HepG2 (cell line): ENCODE measurements around the gene SMIM36. TPM values are rescaled to one million over a fixed set of nuclear protein-coding genes. Genes with fewer than 3 reads are reported as not detected.
A peak's percentile ranks its signal among the peaks of the same experiment; 100 is the strongest.

ENCODE experiments used
- CSRNP2 ChIP-seq: sonication (generic); formaldehyde crosslinking; conservative IDR thresholded peaks from 2 replicates; pipeline ENCODE4 v1.8.0; 2022; ENCODE audit warnings: low read depth, missing genetic modification reagents
- DBP ChIP-seq: sonication (generic); formaldehyde crosslinking; IDR thresholded peaks from 2 replicates; pipeline ENCODE4 v1.4.0; 2020; ENCODE audit warnings: missing genetic modification reagents; ENCODE audit errors: not compliant biosample characterization
- EED ChIP-seq: sonication (generic); formaldehyde crosslinking; IDR thresholded peaks from 2 replicates; pipeline ENCODE4 v1.5.0; 2020; ENCODE audit warnings: mild to moderate bottlenecking, missing genetic modification reagents
- JUND ChIP-seq: sonication (generic); formaldehyde crosslinking; IDR thresholded peaks from 2 replicates; pipeline ENCODE4 v1.8.0; 2022; ENCODE audit warnings: mild to moderate bottlenecking, missing genetic modification reagents
- SMAD3 ChIP-seq: sonication (generic); formaldehyde crosslinking; IDR thresholded peaks from 2 replicates; pipeline ENCODE4 v1.4.0; 2020; ENCODE audit warnings: missing genetic modification reagents
- TAF1 ChIP-seq: sonication (generic); formaldehyde crosslinking; IDR thresholded peaks from 2 replicates; pipeline ENCODE4 v1.4.0; 2020; ENCODE audit warnings: missing genetic modification reagents
- TCF12 ChIP-seq, 2 experiments: fragments of 450-650 bp in 1 of 2; sonication (generic) in 1 of 2; formaldehyde crosslinking in 1 of 2; IDR thresholded peaks; 2 replicates each; pipeline versions ENCODE4 v1.6.1 to v1.8.0; 2017 to 2022; ENCODE audit warnings: antibody characterized with exemption in 1 of 2, mild to moderate bottlenecking in 1 of 2, missing genetic modification reagents in 1 of 2, moderate library complexity in 1 of 2
- ZBTB40 ChIP-seq, 2 experiments: fragments of 450-650 bp in 1 of 2; sonication (generic) in 1 of 2; formaldehyde crosslinking in 1 of 2; IDR thresholded peaks; 2 replicates each; pipeline versions ENCODE4 v1.6.1 to v1.8.0; 2016 to 2022; ENCODE audit warnings: antibody characterized with exemption in 1 of 2, mild to moderate bottlenecking in 1 of 2, missing genetic modification reagents in 1 of 2
- ZMYM3 ChIP-seq: sonication (generic); formaldehyde crosslinking; IDR thresholded peaks from 2 replicates; pipeline ENCODE4 v1.5.1; 2020; ENCODE audit warnings: mild to moderate bottlenecking, missing genetic modification reagents
- ZNF496 ChIP-seq: sonication (generic); formaldehyde crosslinking; IDR thresholded peaks from 2 replicates; pipeline ENCODE4 v1.8.1; 2023; ENCODE audit warnings: mild to moderate bottlenecking, moderate library complexity, missing genetic modification reagents; ENCODE audit not compliant: insufficient replicate concordance
- ZNF546 ChIP-seq: sonication (generic); formaldehyde crosslinking; conservative IDR thresholded peaks from 2 replicates; pipeline ENCODE4 v1.8.1; 2023; ENCODE audit warnings: mild to moderate bottlenecking, missing genetic modification reagents
- polyA plus RNA-seq, 8 experiments: library from polyadenylated mRNA; depleted of rRNA in 3 of 8; stranded (reverse) in 7 of 8; unstranded in 1 of 8; fragments of >200 nt; fragmentation: Illumina TruSeq in 4 of 8; extraction: Trizol in 4 of 8; gene quantifications; 2 replicates each; pipeline versions ENCODE4 v1.2.1 to v1.2.3, GENCODE V29; 2011 to 2016; ENCODE audit warnings: low read depth in 4 of 8, missing spikeins in 1 of 8, mixed read lengths in 1 of 8; ENCODE audit not compliant: insufficient read depth in 1 of 8
- total RNA-seq, 5 experiments: library from RNA; depleted of rRNA; stranded (reverse); fragments of >200 nt; fragmentation: Illumina TruSeq; extraction: Trizol; gene quantifications; 2 replicates each; pipeline ENCODE4 v1.2.3, GENCODE V29; 2016; ENCODE audit warnings: low read depth in 1 of 5
- TF ChIP-seq, protein P1 (sequence below): sonication (generic); formaldehyde crosslinking; IDR thresholded peaks from 2 replicates; pipeline ENCODE4 v1.5.0; 2020; ENCODE audit warnings: mild to moderate bottlenecking, missing genetic modification reagents

The SMIM36 gene
- total and polyA plus RNA-seq, 2 of the 13 experiments (the other 11 are each of a cell fraction or from before 2014, with no cell fraction given): not detected

DNA sequence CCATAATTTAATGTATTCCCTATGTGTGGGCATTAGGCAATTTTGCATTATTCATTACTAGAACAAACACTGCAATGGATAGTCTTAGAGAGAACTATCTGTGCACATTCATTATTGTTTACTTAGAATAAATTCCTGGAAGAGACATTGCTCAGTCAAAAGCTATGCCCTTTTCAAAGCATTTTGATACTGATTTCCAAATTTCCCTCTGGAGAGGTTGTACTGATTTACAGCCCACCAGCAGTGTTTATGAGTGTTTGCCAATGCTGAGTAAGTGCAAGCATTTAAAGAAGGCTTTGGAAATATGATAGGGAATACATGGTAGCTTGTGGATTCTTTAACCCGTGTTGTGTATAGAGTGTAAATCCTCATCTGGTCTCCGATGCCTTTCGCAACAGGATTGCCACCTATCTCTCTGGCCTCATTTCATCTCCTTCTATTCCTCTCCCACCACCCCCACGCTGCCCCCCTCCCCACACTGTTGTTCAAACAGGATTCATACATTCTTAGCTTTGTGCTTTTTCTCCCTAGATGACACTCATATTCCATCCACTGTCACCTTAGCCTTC lies 56.3 kb downstream of the SMIM36 start (continued):
- TF ChIP-seq DBP: no peak
- TF ChIP-seq, protein P1, sequence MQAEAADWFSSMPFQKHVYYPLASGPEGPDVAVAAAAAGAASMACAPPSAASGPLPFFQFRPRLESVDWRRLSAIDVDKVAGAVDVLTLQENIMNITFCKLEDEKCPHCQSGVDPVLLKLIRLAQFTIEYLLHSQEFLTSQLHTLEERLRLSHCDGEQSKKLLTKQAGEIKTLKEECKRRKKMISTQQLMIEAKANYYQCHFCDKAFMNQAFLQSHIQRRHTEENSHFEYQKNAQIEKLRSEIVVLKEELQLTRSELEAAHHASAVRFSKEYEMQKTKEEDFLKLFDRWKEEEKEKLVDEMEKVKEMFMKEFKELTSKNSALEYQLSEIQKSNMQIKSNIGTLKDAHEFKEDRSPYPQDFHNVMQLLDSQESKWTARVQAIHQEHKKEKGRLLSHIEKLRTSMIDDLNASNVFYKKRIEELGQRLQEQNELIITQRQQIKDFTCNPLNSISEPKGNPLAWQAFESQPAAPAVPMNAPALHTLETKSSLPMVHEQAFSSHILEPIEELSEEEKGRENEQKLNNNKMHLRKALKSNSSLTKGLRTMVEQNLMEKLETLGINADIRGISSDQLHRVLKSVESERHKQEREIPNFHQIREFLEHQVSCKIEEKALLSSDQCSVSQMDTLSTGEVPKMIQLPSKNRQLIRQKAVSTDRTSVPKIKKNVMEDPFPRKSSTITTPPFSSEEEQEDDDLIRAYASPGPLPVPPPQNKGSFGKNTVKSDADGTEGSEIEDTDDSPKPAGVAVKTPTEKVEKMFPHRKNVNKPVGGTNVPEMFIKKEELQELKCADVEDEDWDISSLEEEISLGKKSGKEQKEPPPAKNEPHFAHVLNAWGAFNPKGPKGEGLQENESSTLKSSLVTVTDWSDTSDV (CRISPR knock-in tag): no peak
- no peak for TF ChIP-seq CSRNP2 (CRISPR knock-in tag)
- TF ChIP-seq ZBTB40 (IDR thresholded peaks at IDR 0.05): no peak
- TF ChIP-seq ZBTB40 (CRISPR knock-in tag; IDR thresholded peaks at IDR 0.05): no peak
- no peak for TF ChIP-seq TCF12 (IDR thresholded peaks at IDR 0.05)
- TF ChIP-seq TCF12 (CRISPR knock-in tag; IDR thresholded peaks at IDR 0.05): no peak
- peak; percentile 82; the same call in 1 of the 2 replicates for TF ChIP-seq SMAD3 (CRISPR knock-in tag)
- no peak for TF ChIP-seq TAF1 (CRISPR knock-in tag)
- no peak for TF ChIP-seq EED
- TF ChIP-seq ZMYM3 (CRISPR knock-in tag): no peak
- no peak for TF ChIP-seq JUND
- TF ChIP-seq ZNF546: no peak
- TF ChIP-seq ZNF496 (CRISPR knock-in tag): no peak
